Measurements from ENCODE around the gene ZNF264.
"Not testable (repeated sequence)": the region's sequence is repeated elsewhere in the genome, so short reads cannot be mapped to it uniquely, and the experiment has no call there.

Gene ZNF264

GRCh38 chr19:57245959-57246358 is 54.7 kb downstream of the ZNF264 start:
- no peak for DNase-seq

- no peak for DNase-seq
Observed at GRCh38 chr19:57248646-57249045, 57.3 kb downstream of the ZNF264 start.

DNA sequence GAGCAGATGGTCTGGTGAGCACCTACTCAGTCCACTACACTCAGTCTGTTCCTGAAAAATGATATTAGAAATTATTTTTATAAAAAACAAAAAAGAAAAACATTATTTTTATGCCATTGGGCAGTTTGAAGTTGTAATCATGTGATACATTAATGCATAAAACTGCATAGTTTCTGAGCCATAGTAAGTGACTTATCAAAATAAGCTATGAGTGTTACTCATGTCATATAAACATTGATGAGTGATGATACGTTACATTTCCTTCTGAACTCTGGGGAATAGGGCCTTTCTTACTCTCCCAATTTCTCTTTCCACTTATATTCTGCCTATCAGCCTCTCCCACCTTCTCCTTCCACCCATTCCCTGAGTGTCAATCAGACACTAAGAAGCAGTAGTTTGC is 58.0 kb downstream of the ZNF264 start:
- DNase-seq: no peak

- not testable (repeated sequence) for DNase-seq
Observed at GRCh38 chr19:57253767-57254166, 62.5 kb downstream of the ZNF264 start.

GRCh38 chr19:57262044-57262443 is 70.7 kb downstream of the ZNF264 start:
- DNase-seq: no peak

GRCh38 chr19:57263244-57263741 is 72.0 kb downstream of the ZNF264 start:
- no peak for DNase-seq

- DNase-seq: no peak
Observed at GRCh38 chr19:57267291-57267690, 76.0 kb downstream of the ZNF264 start.

GRCh38 chr19:57269515-57270250 is 78.4 kb downstream of the ZNF264 start:
- DNase-seq: no peak

DNA sequence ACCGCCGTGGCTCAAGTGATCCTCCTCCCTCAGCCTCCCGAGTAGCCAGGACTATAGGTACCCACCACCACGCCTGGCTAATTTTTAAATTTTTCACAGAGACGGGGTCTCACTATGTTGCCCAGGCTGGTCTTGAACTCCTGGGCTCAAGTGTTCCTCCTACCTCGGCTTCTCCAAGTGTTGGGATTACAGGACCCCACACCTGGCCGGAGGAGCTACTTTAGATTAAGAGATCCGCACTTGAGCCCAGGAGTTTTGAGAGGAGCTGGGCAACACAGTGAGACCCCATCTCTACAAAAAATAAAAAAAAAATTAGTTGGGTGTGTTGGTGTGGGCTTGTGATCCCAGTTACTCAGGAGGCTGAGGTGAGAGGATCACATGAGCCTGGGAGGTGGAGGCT is 80.0 kb downstream of the ZNF264 start:
- no peak for DNase-seq

Data from NCI-H82 (cell line).